SK-N-SH treated with all-trans-retinoic acid at 6 μM for 48 hours (cell line): ENCODE results near the gene ACADVL.

Experiments
- ESRRG ChIP-seq: fragments of 250-450 bp; sonication (Bioruptor Pico); IDR thresholded peaks from 2 replicates; pipeline ENCODE4 v1.6.1; 2021; ENCODE audit warnings: mild to moderate bottlenecking
- RARB ChIP-seq: fragments of 250-450 bp; sonication (Bioruptor Pico); IDR thresholded peaks from 2 replicates; pipeline ENCODE4 v1.8.0; 2021; ENCODE audit warnings: mild to moderate bottlenecking, moderate library complexity
- TOX ChIP-seq: fragments of 250-450 bp; sonication (Bioruptor Pico); IDR thresholded peaks from 2 replicates; pipeline ENCODE4 v1.8.0; 2021; ENCODE audit warnings: mild to moderate bottlenecking, moderate library complexity, borderline replicate concordance
- ZFP3 ChIP-seq: fragments of 250-450 bp; sonication (Bioruptor Pico); IDR thresholded peaks from 2 replicates; pipeline ENCODE4 v1.5.0; 2020; ENCODE audit warnings: mild to moderate bottlenecking, moderate library complexity

- TF ChIP-seq ZFP3 (CRISPR knock-in tag) (no peak), RARB (CRISPR knock-in tag) (no peak), ESRRG (CRISPR knock-in tag) (no peak; the same call in 1 of the 2 replicates), TOX (CRISPR knock-in tag) (no peak)
These were observed at the start of gene ACADVL, which contains the start of gene DLG4 for GRCh38 chr17:7219812-7220592.
